Keratinocyte (primary cell): ENCODE data around the gene RND3. TPM values are rescaled to one million over a fixed set of nuclear protein-coding genes. Genes with fewer than 3 reads are reported as not detected.

Experiments
- DNase-seq: peaks from one replicate; pipeline ENCODE4 v3.0.0-alpha.2; 2011; ENCODE audit warnings: low read depth, missing footprints, low spot score
- FAIRE-seq: peaks from 2 replicates; lab custom pipeline; 2011; peaks lifted over from hg19 to GRCh38; lab: Jason Lieb, UNC
- H2AFZ ChIP-seq: 2 replicates; pipeline ENCODE4 v1.6.0; 2012; ENCODE audit warnings: low read length, control low read depth, inconsistent platforms; ENCODE audit not compliant: control insufficient read depth
- H3K27ac ChIP-seq: 2 replicates; pipeline ENCODE4 v1.5.1; 2011; ENCODE audit warnings: low read length; ENCODE audit not compliant: control insufficient read depth, insufficient read depth
- H3K27me3 ChIP-seq: 3 replicates; pipeline ENCODE4 v1.6.0; 2011; ENCODE audit warnings: low read length; ENCODE audit not compliant: control insufficient read depth, insufficient read depth; ENCODE audit errors: extremely low read depth
- H3K36me3 ChIP-seq, 2 experiments: 2 replicates in 1 of 2; 3 replicates in 1 of 2; pipeline ENCODE4 v1.5.1; 2011; ENCODE audit warnings: low read length in 2 of 2, mild to moderate bottlenecking in 1 of 2; ENCODE audit not compliant: control insufficient read depth in 2 of 2, insufficient read depth in 2 of 2; ENCODE audit errors: extremely low read depth in 1 of 2
- H3K4me1 ChIP-seq: 3 replicates; pipeline ENCODE4 v1.5.1; 2011; ENCODE audit warnings: low read length; ENCODE audit not compliant: control insufficient read depth, insufficient read depth; ENCODE audit errors: extremely low read depth
- H3K4me2 ChIP-seq: 3 replicates; pipeline ENCODE4 v1.6.0; 2011; ENCODE audit warnings: low read depth, low read length; ENCODE audit not compliant: control insufficient read depth, insufficient read depth; ENCODE audit errors: extremely low read depth
- H3K4me3 ChIP-seq, 3 experiments: fragments of 200-600 bp in 1 of 3; sonication (generic) in 1 of 3; 2 replicates in 2 of 3; 3 replicates in 1 of 3; pipeline ENCODE4 v1.5.1; 2011 to 2016; ENCODE audit warnings: low read length in 3 of 3, mild to moderate bottlenecking in 3 of 3, control low read depth in 2 of 3, inconsistent platforms in 1 of 3, low read depth in 1 of 3, mixed read lengths in 1 of 3, mixed run types in 1 of 3, moderate library complexity in 1 of 3; ENCODE audit not compliant: control insufficient read depth in 2 of 3, insufficient read depth in 2 of 3; ENCODE audit errors: extremely low read depth in 1 of 3
- H3K79me2 ChIP-seq: 2 replicates; pipeline ENCODE4 v1.6.0; 2012; ENCODE audit warnings: low read length; ENCODE audit not compliant: control insufficient read depth, insufficient read depth
- H3K9ac ChIP-seq: 3 replicates; pipeline ENCODE4 v1.6.0; 2011; ENCODE audit warnings: low read length; ENCODE audit not compliant: control insufficient read depth, insufficient read depth; ENCODE audit errors: extremely low read depth
- H3K9me1 ChIP-seq: 3 replicates; pipeline ENCODE4 v1.6.0; 2011; ENCODE audit warnings: low read length; ENCODE audit not compliant: control insufficient read depth, insufficient read depth; ENCODE audit errors: extremely low read depth
- H3K9me3 ChIP-seq: 2 replicates; pipeline ENCODE4 v1.5.1; 2012; ENCODE audit warnings: low read depth, low read length; ENCODE audit not compliant: control insufficient read depth
- H4K20me1 ChIP-seq: 3 replicates; pipeline ENCODE4 v1.6.0; 2011; ENCODE audit warnings: low read length; ENCODE audit not compliant: control insufficient read depth, insufficient read depth; ENCODE audit errors: extremely low read depth
- EZH2 ChIP-seq: IDR thresholded peaks from one replicate; pipeline ENCODE4 v1.6.1; 2012; ENCODE audit warnings: inconsistent platforms, mild to moderate bottlenecking, low read length, moderate library complexity
- dilution Hi-C: fragments of 300-500 bp; cut with MboI; formaldehyde crosslinking; loops from one replicate; pipeline ENCODE4 v1.7.0; 2020; ENCODE audit warnings: low sequenced_read_pairs; ENCODE audit not compliant: extremely low pct_ligation_motif_present
- polyA plus RNA-seq, 5 experiments: library from polyadenylated mRNA; depleted of rRNA in 3 of 5; stranded (reverse) in 3 of 5; stranded (forward) in 1 of 5; unstranded in 1 of 5; fragments of >200 nt; gene quantifications; 1 replicate in 1 of 5; 2 replicates in 3 of 5; 3 replicates in 1 of 5; pipeline versions ENCODE4 v1.2.1 to v1.2.3, GENCODE V29; 2011 to 2012; ENCODE audit warnings: missing spikeins in 2 of 5, low read depth in 1 of 5, low replicate concordance in 1 of 5
- TF ChIP-seq, protein P1 (sequence below), 3 experiments: IDR thresholded peaks in 1 of 3; conservative IDR thresholded peaks in 1 of 3; optimal IDR thresholded peaks in 1 of 3; 2 replicates in 2 of 3; 3 replicates in 1 of 3; pipeline versions ENCODE3 to v1.5.1; 2011; ENCODE audit warnings: low read length in 3 of 3, mild to moderate bottlenecking in 3 of 3, moderate library complexity in 2 of 3, control low read depth in 1 of 3, inconsistent platforms in 1 of 3; ENCODE audit not compliant: insufficient read depth in 2 of 3; ENCODE audit errors: extremely low read depth in 1 of 3

Gene RND3
- polyA plus RNA-seq, 1 donor (not counting 4 experiments of a cell fraction or from before 2014, with no cell fraction given), result 202 TPM

GRCh38 chr2:150476809-150477302 lies 10.6 kb downstream of the RND3 start:
- DNase-seq, result no peak
- peak overlapping the region in 1 of 3 experiments; percentile 64 for H3K4me3 ChIP-seq
- no peak overlapping the region for H2AFZ ChIP-seq
- dilution Hi-C loops, result no loop called here
- no peaks in the 10 kb centered on the region for H3K9me1 ChIP-seq
- H3K79me2 ChIP-seq, result peaks cover 84% of the 10 kb centered on the region
- H3K4me2 ChIP-seq, result peak overlapping the region; percentile 91
- peak overlapping the region; percentile 84 for H3K9ac ChIP-seq
- H4K20me1 ChIP-seq, result peaks cover 13% of the 10 kb centered on the region
- peaks cover 24 to 47% of the 10 kb centered on the region in 2 experiments for H3K36me3 ChIP-seq
- H3K27me3 ChIP-seq, result no peaks in the 10 kb centered on the region
- TF ChIP-seq, protein P1, sequence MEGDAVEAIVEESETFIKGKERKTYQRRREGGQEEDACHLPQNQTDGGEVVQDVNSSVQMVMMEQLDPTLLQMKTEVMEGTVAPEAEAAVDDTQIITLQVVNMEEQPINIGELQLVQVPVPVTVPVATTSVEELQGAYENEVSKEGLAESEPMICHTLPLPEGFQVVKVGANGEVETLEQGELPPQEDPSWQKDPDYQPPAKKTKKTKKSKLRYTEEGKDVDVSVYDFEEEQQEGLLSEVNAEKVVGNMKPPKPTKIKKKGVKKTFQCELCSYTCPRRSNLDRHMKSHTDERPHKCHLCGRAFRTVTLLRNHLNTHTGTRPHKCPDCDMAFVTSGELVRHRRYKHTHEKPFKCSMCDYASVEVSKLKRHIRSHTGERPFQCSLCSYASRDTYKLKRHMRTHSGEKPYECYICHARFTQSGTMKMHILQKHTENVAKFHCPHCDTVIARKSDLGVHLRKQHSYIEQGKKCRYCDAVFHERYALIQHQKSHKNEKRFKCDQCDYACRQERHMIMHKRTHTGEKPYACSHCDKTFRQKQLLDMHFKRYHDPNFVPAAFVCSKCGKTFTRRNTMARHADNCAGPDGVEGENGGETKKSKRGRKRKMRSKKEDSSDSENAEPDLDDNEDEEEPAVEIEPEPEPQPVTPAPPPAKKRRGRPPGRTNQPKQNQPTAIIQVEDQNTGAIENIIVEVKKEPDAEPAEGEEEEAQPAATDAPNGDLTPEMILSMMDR (optimal IDR thresholded peaks at IDR 0.05 in 1 of 3, IDR thresholded peaks at IDR 0.05 in 1 of 3, conservative IDR thresholded peaks at IDR 0.05 in 1 of 3; ENCODE audit: extremely low read depth in 1 of 3, insufficient read depth in 2 of 3, low read length in 3 of 3), result no peak
- no peak for TF ChIP-seq EZH2
- peaks cover 93% of the 10 kb centered on the region for H3K4me1 ChIP-seq
- FAIRE-seq, result no peak
- peak overlapping the region; percentile 99 for H3K27ac ChIP-seq
- H3K9me3 ChIP-seq, result no peaks in the 10 kb centered on the region

DNA sequence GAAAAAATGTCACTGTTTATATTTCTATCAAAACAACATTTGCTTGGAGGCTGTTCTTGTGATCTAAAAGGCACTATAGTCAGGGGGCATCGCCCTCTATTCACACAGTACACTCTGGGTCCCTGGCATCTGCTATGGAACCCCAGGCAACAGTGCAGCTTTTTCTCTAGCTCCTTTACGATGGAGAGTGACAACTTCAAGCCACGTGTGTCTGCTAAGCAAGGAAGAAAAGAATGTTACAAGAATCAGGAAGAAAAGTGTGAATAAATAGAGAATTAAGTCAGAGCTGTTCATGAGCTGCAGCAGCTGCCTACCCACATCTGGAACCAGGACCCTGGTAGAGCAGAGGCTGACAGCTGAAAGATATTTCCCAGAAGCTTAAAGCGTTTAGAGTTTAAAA lies 11.2 kb downstream of the RND3 start:
- Histone ChIP-seq H3K9me3 (no peaks in the 10 kb centered on the region), H3K27me3 (no peaks in the 10 kb centered on the region), H3K4me1 (peaks cover 89% of the 10 kb centered on the region), H3K36me3 (peaks cover 26 to 53% of the 10 kb centered on the region in 2 experiments), H4K20me1 (peaks cover 13% of the 10 kb centered on the region), H3K4me3 (no peak overlapping the region), H2AFZ (no peak overlapping the region), H3K27ac (peak overlapping the region; percentile 99), H3K79me2 (peaks cover 80% of the 10 kb centered on the region), H3K9me1 (no peaks in the 10 kb centered on the region), H3K4me2 (peak overlapping the region; percentile 91), H3K9ac (peak overlapping the region; percentile 84)
- DNase-seq (peak; percentile 13), FAIRE-seq (no peak)
- dilution Hi-C loops, result no loop called here
- TF ChIP-seq, protein P1 (optimal IDR thresholded peaks at IDR 0.05 in 1 of 3, IDR thresholded peaks at IDR 0.05 in 1 of 3, conservative IDR thresholded peaks at IDR 0.05 in 1 of 3; ENCODE audit: extremely low read depth in 1 of 3, insufficient read depth in 2 of 3, low read length in 3 of 3), result no peak
- no peak for TF ChIP-seq EZH2
